K562 (cell line): ENCODE measurements around the gene MRPL32. TPM values are rescaled to one million over a fixed set of nuclear protein-coding genes. Genes with fewer than 3 reads are reported as not detected.

ENCODE experiments used
- ATF7 ChIP-seq: fragments of 450-650 bp; IDR thresholded peaks from 2 replicates; pipeline ENCODE4 v1.7.1; 2014; ENCODE audit warnings: mild to moderate bottlenecking, moderate library complexity
- IRF2 ChIP-seq: sonication (generic); formaldehyde crosslinking; IDR thresholded peaks from 2 replicates; pipeline ENCODE4 v1.8.1; 2022; ENCODE audit warnings: mild to moderate bottlenecking, missing genetic modification reagents
- KAT2B ChIP-seq: IDR thresholded peaks from one replicate; pipeline ENCODE4 v1.6.1; 2012; ENCODE audit warnings: low read depth, mild to moderate bottlenecking, control low read depth, inconsistent platforms, low read length, moderate library complexity
- NR0B1 ChIP-seq: fragments of 450-650 bp; IDR thresholded peaks from one replicate; pipeline ENCODE4 v1.6.1; 2018; ENCODE audit warnings: mild to moderate bottlenecking, moderate library complexity; ENCODE audit not compliant: partially characterized antibody
- NR2C1 ChIP-seq, 2 experiments: fragments of 450-650 bp; IDR thresholded peaks; 2 replicates each; pipeline ENCODE4 v1.6.1; 2017; ENCODE audit warnings: mild to moderate bottlenecking in 2 of 2, antibody characterized with exemption in 1 of 2, inconsistent platforms in 1 of 2, missing compliant biosample characterization in 1 of 2, missing genetic modification characterization in 1 of 2
- POLR3G ChIP-seq: IDR thresholded peaks from 2 replicates; pipeline ENCODE4 v1.6.1; 2011; ENCODE audit not compliant: insufficient read length, insufficient replicate concordance; ENCODE audit errors: extremely low read depth
- PTBP1 ChIP-seq: fragments of 200-400 bp; formaldehyde crosslinking; IDR thresholded peaks from 2 replicates; pipeline ENCODE4 v1.6.1; 2017; ENCODE audit warnings: low read depth, low read length
- RBM17 ChIP-seq: fragments of 200-400 bp; formaldehyde crosslinking; IDR thresholded peaks from 2 replicates; pipeline ENCODE4 v1.6.1; 2017; ENCODE audit warnings: low read depth, mild to moderate bottlenecking, low read length, borderline replicate concordance
- RBM25 ChIP-seq: fragments of 200-400 bp; formaldehyde crosslinking; IDR thresholded peaks from 2 replicates; pipeline ENCODE4 v1.6.1; 2018; ENCODE audit warnings: low read length, low read depth, moderate library complexity; ENCODE audit not compliant: severe bottlenecking
- SAFB ChIP-seq: fragments of 200-400 bp; formaldehyde crosslinking; IDR thresholded peaks from 2 replicates; pipeline ENCODE4 v1.6.1; 2017; ENCODE audit warnings: low read depth, low read length, borderline replicate concordance
- SREBF1 ChIP-seq: fragments of 150-350 bp; IDR thresholded peaks from 2 replicates; pipeline ENCODE4 v1.6.1; 2014; ENCODE audit warnings: antibody characterized with exemption, low read depth, low read length, borderline replicate concordance
- ZBTB7A ChIP-seq: IDR thresholded peaks from 2 replicates; pipeline ENCODE4 v1.6.1; 2011; ENCODE audit warnings: low read depth, mild to moderate bottlenecking, low read length, moderate library complexity, borderline replicate concordance; ENCODE audit not compliant: control insufficient read depth
- ZNF232 ChIP-seq: sonication (generic); formaldehyde crosslinking; IDR thresholded peaks from 2 replicates; pipeline ENCODE4 v1.8.0; 2022; ENCODE audit warnings: mild to moderate bottlenecking, missing genetic modification reagents
- ZNF431 ChIP-seq: sonication (generic); formaldehyde crosslinking; IDR thresholded peaks from 2 replicates; pipeline ENCODE4 v1.8.0; 2022; ENCODE audit warnings: mild to moderate bottlenecking, missing genetic modification reagents
- ZNF75A ChIP-seq: fragments of 450-650 bp; formaldehyde crosslinking; IDR thresholded peaks from 2 replicates; pipeline ENCODE4 v1.4.0; 2020; ENCODE audit warnings: mild to moderate bottlenecking
- ZNF780A ChIP-seq: fragments of 250-450 bp; sonication (Bioruptor Pico); IDR thresholded peaks from 2 replicates; pipeline ENCODE4 v1.5.0; 2021; ENCODE audit warnings: mild to moderate bottlenecking
- polyA plus RNA-seq, 8 experiments: library from polyadenylated mRNA; depleted of rRNA in 4 of 8; stranded (reverse) in 5 of 8; unstranded in 3 of 8; fragments of >200 nt; fragmentation: Nextera tagmentation in 2 of 8; fragmentation: Illumina TruSeq in 1 of 8; extraction: Ambion mirVana in 2 of 8; extraction: Trizol in 1 of 8; gene quantifications; 2 replicates each; pipeline versions ENCODE4 v1.2.1 to v1.2.3, GENCODE V29; 2011 to 2014; ENCODE audit warnings: inconsistent platforms in 1 of 8, missing spikeins in 1 of 8
- total RNA-seq, 7 experiments: library from RNA; depleted of rRNA in 6 of 7; stranded (reverse); fragments of >200 nt in 6 of 7; fragmentation: Illumina TruSeq in 2 of 7; extraction: Trizol in 2 of 7; gene quantifications; 2 replicates each; pipeline versions ENCODE4 v1.2.1 to v1.2.3, GENCODE V29; 2011 to 2021; ENCODE audit warnings: low replicate concordance in 1 of 7
- TF ChIP-seq, protein P1 (sequence below): IDR thresholded peaks from 3 replicates; pipeline ENCODE4 v1.6.1; 2011; ENCODE audit warnings: borderline replicate concordance, mild to moderate bottlenecking; ENCODE audit not compliant: insufficient read length, insufficient read depth
- TF ChIP-seq, protein P2 (sequence below): sonication (generic); formaldehyde crosslinking; IDR thresholded peaks from 2 replicates; pipeline ENCODE4 v1.5.0; 2020; ENCODE audit warnings: missing genetic modification reagents
- TF ChIP-seq, protein P3 (sequence below): sonication (generic); formaldehyde crosslinking; IDR thresholded peaks from 2 replicates; pipeline ENCODE4 v1.8.0; 2022; ENCODE audit warnings: mild to moderate bottlenecking, missing genetic modification reagents

MRPL32 gene
- total and polyA plus RNA-seq, 9 of the 15 experiments (the other 6 are each of a cell fraction or from before 2014, with no cell fraction given) = 75.5 to 351 (median 138) TPM

- TF ChIP-seq NR2C1 (IDR thresholded peaks at IDR 0.05) = peak; percentile 79
- peak; percentile 78 for TF ChIP-seq NR2C1 (tag; IDR thresholded peaks at IDR 0.05)
- TF ChIP-seq, protein P1, sequence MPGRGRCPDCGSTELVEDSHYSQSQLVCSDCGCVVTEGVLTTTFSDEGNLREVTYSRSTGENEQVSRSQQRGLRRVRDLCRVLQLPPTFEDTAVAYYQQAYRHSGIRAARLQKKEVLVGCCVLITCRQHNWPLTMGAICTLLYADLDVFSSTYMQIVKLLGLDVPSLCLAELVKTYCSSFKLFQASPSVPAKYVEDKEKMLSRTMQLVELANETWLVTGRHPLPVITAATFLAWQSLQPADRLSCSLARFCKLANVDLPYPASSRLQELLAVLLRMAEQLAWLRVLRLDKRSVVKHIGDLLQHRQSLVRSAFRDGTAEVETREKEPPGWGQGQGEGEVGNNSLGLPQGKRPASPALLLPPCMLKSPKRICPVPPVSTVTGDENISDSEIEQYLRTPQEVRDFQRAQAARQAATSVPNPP = no peak
- peak; percentile 86; the same call in 1 of the 2 replicates for TF ChIP-seq ZBTB7A
- TF ChIP-seq, protein P2, sequence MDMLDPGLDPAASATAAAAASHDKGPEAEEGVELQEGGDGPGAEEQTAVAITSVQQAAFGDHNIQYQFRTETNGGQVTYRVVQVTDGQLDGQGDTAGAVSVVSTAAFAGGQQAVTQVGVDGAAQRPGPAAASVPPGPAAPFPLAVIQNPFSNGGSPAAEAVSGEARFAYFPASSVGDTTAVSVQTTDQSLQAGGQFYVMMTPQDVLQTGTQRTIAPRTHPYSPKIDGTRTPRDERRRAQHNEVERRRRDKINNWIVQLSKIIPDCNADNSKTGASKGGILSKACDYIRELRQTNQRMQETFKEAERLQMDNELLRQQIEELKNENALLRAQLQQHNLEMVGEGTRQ (CRISPR knock-in tag) = peak; percentile 99
- no peak for TF ChIP-seq ZNF780A
- no peak for TF ChIP-seq POLR3G
- peak; percentile 84 for TF ChIP-seq ATF7
- no peak for TF ChIP-seq ZNF431 (CRISPR knock-in tag)
- TF ChIP-seq PTBP1 = no peak
- TF ChIP-seq KAT2B = no peak
- 0 out of 2 replicates have a peak, but pooled peaks have one; percentile 35 for TF ChIP-seq SAFB
- TF ChIP-seq, protein P3, sequence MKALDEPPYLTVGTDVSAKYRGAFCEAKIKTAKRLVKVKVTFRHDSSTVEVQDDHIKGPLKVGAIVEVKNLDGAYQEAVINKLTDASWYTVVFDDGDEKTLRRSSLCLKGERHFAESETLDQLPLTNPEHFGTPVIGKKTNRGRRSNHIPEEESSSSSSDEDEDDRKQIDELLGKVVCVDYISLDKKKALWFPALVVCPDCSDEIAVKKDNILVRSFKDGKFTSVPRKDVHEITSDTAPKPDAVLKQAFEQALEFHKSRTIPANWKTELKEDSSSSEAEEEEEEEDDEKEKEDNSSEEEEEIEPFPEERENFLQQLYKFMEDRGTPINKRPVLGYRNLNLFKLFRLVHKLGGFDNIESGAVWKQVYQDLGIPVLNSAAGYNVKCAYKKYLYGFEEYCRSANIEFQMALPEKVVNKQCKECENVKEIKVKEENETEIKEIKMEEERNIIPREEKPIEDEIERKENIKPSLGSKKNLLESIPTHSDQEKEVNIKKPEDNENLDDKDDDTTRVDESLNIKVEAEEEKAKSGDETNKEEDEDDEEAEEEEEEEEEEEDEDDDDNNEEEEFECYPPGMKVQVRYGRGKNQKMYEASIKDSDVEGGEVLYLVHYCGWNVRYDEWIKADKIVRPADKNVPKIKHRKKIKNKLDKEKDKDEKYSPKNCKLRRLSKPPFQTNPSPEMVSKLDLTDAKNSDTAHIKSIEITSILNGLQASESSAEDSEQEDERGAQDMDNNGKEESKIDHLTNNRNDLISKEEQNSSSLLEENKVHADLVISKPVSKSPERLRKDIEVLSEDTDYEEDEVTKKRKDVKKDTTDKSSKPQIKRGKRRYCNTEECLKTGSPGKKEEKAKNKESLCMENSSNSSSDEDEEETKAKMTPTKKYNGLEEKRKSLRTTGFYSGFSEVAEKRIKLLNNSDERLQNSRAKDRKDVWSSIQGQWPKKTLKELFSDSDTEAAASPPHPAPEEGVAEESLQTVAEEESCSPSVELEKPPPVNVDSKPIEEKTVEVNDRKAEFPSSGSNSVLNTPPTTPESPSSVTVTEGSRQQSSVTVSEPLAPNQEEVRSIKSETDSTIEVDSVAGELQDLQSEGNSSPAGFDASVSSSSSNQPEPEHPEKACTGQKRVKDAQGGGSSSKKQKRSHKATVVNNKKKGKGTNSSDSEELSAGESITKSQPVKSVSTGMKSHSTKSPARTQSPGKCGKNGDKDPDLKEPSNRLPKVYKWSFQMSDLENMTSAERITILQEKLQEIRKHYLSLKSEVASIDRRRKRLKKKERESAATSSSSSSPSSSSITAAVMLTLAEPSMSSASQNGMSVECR (CRISPR knock-in tag) = no peak
- no peak for TF ChIP-seq SREBF1
- TF ChIP-seq ZNF75A (CRISPR knock-in tag) = no peak
- TF ChIP-seq RBM25 = peak; percentile 89
- no peak for TF ChIP-seq NR0B1
- TF ChIP-seq IRF2 = no peak
- no peak for TF ChIP-seq ZNF232
- no peak for TF ChIP-seq RBM17
Observed at GRCh38 chr7:42911454-42912447, 20.4 kb upstream of the MRPL32 start, which contains the start of gene C7orf25 (continued).
